Measurements from ENCODE around the gene SLIT3. TPM values are rescaled to one million over a fixed set of nuclear protein-coding genes. Genes with fewer than 3 reads are reported as not detected.

SLIT3 gene
- total and polyA plus RNA-seq, 2 experiments from 2014 or later: 0.59 to 0.71 TPM

DNA sequence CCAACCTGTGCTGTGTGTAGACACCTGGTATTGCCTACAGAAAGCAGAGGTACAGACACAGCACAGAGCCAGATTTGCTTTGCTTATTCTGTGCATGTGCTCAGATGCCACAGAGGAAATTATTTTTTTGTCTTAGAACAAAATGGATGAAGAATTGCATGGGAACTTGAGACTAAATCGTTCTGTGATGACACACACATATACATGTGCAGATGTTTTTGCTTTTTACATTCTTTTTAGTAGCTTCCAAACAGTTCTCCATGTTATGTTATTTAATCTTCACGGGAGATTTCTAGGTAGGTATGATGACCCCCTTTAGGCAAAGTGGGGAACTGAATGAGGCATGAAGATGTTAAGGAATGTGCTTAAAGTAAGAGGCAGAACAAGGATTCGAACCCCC, 500.2 kb downstream of the SLIT3 start:
- H3K4me1 Mint-ChIP-seq: no peaks in the 10 kb centered on the region; the same call in 1 of the 3 replicates

DNA sequence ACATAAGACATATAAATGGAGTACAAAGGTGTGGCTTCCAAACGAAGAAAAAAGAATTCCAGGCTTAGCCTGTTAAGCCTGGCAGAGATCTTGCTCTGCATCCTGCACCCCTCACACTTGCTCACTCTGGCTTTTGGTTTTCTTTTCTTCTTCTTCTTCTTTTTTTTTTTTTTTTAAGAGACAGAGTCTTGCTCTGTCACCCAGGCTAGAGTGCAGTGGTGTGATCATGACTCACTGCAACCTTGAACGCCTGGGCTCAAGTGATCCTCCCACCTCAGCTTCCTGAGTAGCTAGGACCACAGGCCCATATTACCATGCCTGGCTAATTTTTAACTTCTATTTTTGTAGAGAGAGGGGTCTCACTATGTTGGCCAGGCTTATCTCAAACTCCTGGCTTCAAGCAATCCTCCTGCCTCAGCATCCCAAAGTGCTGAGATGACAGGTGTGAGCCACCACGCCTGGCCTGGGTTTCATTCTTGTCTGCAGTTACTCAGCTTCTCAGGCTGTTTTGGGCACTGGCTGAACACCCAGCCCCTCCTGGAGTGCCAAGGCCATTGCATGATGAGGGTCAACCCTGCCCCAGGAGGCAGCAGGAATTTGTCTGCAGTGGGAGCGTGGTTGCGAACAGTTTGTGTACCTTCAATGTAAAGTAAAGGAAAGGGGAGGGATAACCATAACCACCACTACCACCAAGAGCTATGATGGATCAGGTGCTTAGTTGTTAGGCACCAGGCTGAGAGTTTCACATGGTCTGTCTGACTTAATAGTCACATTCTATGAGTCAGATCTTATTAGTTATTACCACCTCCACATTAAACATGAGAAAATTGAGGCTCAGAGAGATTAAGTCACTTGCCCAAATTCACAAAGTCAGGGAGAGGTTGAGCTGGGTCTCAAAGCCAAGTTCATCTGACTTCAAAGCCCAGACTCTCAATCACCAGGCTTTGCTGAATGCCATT, 502.6 kb downstream of the SLIT3 start:
- H2AFZ ChIP-seq: no peak overlapping the region
- H3K27me3 Mint-ChIP-seq (ENCODE audit: insufficient read depth, low read depth, poor library complexity): peaks cover 2% of the 10 kb centered on the region
- H3K4me2 ChIP-seq: no peak overlapping the region
- no peaks in the 10 kb centered on the region for H4K20me1 ChIP-seq (replicated peaks; ENCODE audit: insufficient read depth)
- H3K4me3 Mint-ChIP-seq: no peak overlapping the region
- DNase-seq (ENCODE audit: low spot score) (no peak), ATAC-seq (no peak)
- H3F3A ChIP-seq (replicated peaks; ENCODE audit: low read depth): no peaks in the 10 kb centered on the region
- no peaks in the 10 kb centered on the region for H3K4me1 ChIP-seq (ENCODE audit: insufficient read depth)
- H3K27ac Mint-ChIP-seq: no peak overlapping the region
- H3K4me1 Mint-ChIP-seq: peaks cover 8% of the 10 kb centered on the region
- H3K27me3 ChIP-seq (ENCODE audit: insufficient read depth): no peaks in the 10 kb centered on the region
- H3K27ac ChIP-seq (ENCODE audit: low read depth): no peak overlapping the region
- no peaks in the 10 kb centered on the region for H3K79me2 ChIP-seq (replicated peaks; ENCODE audit: insufficient read depth)
- no peaks in the 10 kb centered on the region; the same call in none of the 2 replicates for H3K9me2 ChIP-seq (ENCODE audit: insufficient read depth)
- no peaks in the 10 kb centered on the region for H3K36me3 Mint-ChIP-seq (ENCODE audit: low read depth)
- H3K36me3 ChIP-seq (ENCODE audit: insufficient read depth): no peaks in the 10 kb centered on the region
- no peak overlapping the region for H3K4me3 ChIP-seq
- no peaks in the 10 kb centered on the region for H3K9me3 Mint-ChIP-seq
- TF ChIP-seq, protein P1, sequence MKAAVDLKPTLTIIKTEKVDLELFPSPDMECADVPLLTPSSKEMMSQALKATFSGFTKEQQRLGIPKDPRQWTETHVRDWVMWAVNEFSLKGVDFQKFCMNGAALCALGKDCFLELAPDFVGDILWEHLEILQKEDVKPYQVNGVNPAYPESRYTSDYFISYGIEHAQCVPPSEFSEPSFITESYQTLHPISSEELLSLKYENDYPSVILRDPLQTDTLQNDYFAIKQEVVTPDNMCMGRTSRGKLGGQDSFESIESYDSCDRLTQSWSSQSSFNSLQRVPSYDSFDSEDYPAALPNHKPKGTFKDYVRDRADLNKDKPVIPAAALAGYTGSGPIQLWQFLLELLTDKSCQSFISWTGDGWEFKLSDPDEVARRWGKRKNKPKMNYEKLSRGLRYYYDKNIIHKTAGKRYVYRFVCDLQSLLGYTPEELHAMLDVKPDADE (IDR thresholded peaks at IDR 0.05): no peak
- no peak for TF ChIP-seq JUNB (IDR thresholded peaks at IDR 0.05; ENCODE audit: unreplicated experiment)
- TF ChIP-seq CREB1 (CRISPR knock-in tag; IDR thresholded peaks at IDR 0.05; ENCODE audit: low read depth): no peak
- TF ChIP-seq, protein P2, sequence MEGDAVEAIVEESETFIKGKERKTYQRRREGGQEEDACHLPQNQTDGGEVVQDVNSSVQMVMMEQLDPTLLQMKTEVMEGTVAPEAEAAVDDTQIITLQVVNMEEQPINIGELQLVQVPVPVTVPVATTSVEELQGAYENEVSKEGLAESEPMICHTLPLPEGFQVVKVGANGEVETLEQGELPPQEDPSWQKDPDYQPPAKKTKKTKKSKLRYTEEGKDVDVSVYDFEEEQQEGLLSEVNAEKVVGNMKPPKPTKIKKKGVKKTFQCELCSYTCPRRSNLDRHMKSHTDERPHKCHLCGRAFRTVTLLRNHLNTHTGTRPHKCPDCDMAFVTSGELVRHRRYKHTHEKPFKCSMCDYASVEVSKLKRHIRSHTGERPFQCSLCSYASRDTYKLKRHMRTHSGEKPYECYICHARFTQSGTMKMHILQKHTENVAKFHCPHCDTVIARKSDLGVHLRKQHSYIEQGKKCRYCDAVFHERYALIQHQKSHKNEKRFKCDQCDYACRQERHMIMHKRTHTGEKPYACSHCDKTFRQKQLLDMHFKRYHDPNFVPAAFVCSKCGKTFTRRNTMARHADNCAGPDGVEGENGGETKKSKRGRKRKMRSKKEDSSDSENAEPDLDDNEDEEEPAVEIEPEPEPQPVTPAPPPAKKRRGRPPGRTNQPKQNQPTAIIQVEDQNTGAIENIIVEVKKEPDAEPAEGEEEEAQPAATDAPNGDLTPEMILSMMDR (conservative IDR thresholded peaks at IDR 0.05; ENCODE audit: low read depth in 2 of 2): no peak
- TF ChIP-seq, protein P3, sequence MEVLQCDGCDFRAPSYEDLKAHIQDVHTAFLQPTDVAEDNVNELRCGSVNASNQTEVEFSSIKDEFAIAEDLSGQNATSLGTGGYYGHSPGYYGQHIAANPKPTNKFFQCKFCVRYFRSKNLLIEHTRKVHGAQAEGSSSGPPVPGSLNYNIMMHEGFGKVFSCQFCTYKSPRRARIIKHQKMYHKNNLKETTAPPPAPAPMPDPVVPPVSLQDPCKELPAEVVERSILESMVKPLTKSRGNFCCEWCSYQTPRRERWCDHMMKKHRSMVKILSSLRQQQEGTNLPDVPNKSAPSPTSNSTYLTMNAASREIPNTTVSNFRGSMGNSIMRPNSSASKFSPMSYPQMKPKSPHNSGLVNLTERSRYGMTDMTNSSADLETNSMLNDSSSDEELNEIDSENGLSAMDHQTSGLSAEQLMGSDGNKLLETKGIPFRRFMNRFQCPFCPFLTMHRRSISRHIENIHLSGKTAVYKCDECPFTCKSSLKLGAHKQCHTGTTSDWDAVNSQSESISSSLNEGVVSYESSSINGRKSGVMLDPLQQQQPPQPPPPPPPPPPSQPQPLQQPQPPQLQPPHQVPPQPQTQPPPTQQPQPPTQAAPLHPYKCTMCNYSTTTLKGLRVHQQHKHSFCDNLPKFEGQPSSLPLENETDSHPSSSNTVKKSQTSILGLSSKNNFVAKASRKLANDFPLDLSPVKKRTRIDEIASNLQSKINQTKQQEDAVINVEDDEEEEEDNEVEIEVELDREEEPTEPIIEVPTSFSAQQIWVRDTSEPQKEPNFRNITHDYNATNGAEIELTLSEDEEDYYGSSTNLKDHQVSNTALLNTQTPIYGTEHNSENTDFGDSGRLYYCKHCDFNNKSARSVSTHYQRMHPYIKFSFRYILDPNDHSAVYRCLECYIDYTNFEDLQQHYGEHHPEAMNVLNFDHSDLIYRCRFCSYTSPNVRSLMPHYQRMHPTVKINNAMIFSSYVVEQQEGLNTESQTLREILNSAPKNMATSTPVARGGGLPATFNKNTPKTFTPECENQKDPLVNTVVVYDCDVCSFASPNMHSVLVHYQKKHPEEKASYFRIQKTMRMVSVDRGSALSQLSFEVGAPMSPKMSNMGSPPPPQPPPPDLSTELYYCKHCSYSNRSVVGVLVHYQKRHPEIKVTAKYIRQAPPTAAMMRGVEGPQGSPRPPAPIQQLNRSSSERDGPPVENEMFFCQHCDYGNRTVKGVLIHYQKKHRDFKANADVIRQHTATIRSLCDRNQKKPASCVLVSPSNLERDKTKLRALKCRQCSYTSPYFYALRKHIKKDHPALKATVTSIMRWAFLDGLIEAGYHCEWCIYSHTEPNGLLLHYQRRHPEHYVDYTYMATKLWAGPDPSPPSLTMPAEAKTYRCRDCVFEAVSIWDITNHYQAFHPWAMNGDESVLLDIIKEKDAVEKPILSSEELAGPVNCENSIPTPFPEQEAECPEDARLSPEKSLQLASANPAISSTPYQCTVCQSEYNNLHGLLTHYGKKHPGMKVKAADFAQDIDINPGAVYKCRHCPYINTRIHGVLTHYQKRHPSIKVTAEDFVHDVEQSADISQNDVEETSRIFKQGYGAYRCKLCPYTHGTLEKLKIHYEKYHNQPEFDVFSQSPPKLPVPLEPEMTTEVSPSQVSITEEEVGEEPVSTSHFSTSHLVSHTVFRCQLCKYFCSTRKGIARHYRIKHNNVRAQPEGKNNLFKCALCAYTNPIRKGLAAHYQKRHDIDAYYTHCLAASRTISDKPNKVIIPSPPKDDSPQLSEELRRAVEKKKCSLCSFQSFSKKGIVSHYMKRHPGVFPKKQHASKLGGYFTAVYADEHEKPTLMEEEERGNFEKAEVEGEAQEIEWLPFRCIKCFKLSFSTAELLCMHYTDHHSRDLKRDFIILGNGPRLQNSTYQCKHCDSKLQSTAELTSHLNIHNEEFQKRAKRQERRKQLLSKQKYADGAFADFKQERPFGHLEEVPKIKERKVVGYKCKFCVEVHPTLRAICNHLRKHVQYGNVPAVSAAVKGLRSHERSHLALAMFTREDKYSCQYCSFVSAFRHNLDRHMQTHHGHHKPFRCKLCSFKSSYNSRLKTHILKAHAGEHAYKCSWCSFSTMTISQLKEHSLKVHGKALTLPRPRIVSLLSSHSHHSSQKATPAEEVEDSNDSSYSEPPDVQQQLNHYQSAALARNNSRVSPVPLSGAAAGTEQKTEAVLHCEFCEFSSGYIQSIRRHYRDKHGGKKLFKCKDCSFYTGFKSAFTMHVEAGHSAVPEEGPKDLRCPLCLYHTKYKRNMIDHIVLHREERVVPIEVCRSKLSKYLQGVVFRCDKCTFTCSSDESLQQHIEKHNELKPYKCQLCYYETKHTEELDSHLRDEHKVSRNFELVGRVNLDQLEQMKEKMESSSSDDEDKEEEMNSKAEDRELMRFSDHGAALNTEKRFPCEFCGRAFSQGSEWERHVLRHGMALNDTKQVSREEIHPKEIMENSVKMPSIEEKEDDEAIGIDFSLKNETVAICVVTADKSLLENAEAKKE (CRISPR knock-in tag; IDR thresholded peaks at IDR 0.05): no peak
- TF ChIP-seq POLR2AphosphoS5 (IDR thresholded peaks at IDR 0.05; ENCODE audit: low read depth): no peak

More for the DNA sequence above, 500.2 kb downstream of the SLIT3 start:
- Histone ChIP-seq H3K4me1 (ENCODE audit: insufficient read depth) (no peaks in the 10 kb centered on the region), H3K79me2 (replicated peaks; ENCODE audit: insufficient read depth) (no peaks in the 10 kb centered on the region), H3K4me3 (no peak overlapping the region), H3K27ac (ENCODE audit: low read depth) (no peak overlapping the region), H2AFZ (no peak overlapping the region), H4K20me1 (replicated peaks; ENCODE audit: insufficient read depth) (no peaks in the 10 kb centered on the region; the same call in 1 of the 2 replicates), H3K27me3 (ENCODE audit: insufficient read depth) (no peaks in the 10 kb centered on the region), H3K9me2 (ENCODE audit: insufficient read depth) (no peaks in the 10 kb centered on the region; the same call in 1 of the 2 replicates), H3F3A (replicated peaks; ENCODE audit: low read depth) (no peaks in the 10 kb centered on the region), H3K36me3 (ENCODE audit: insufficient read depth) (no peaks in the 10 kb centered on the region), H3K4me2 (no peak overlapping the region)
- H3K27ac Mint-ChIP-seq: no peak overlapping the region
- DNase-seq (ENCODE audit: low spot score) (no peak), ATAC-seq (no peak)
- H3K9me3 Mint-ChIP-seq: no peaks in the 10 kb centered on the region
- H3K4me3 Mint-ChIP-seq: no peak overlapping the region
- TF ChIP-seq EZH2 (IDR thresholded peaks at IDR 0.05; ENCODE audit: low read depth, unreplicated experiment): no peak
- TF ChIP-seq, protein P2 (conservative IDR thresholded peaks at IDR 0.05; ENCODE audit: low read depth in 2 of 2): 0 out of 4 replicates have a peak, but pooled peaks of 1 of the 2 experiments have one; percentile 9
- peaks cover 4% of the 10 kb centered on the region for H3K27me3 Mint-ChIP-seq (ENCODE audit: insufficient read depth, low read depth, poor library complexity)
- H3K36me3 Mint-ChIP-seq (ENCODE audit: low read depth): no peaks in the 10 kb centered on the region

Data from GM23338 (cell line).